WTC11 (cell line): ENCODE data around the gene AJAP1. TPM values are rescaled to one million over a fixed set of nuclear protein-coding genes. Genes with fewer than 3 reads are reported as not detected.

Source experiments
- ATAC-seq: fragments of 200-7000 bp; cut with Tn5 transposase; 2 replicates; pipeline ENCODE4 v1.10.0; 2021; ENCODE audit warnings: mild to moderate bottlenecking, moderate library complexity
- CTCF ChIA-PET: fragments of 300-600 bp; sonication (Branson Sonifier 250); formaldehyde crosslinking; loops from one replicate; lab custom pipeline; 2021; ENCODE audit warnings: antibody characterized with exemption; lab: Charles Lee
- POLR2A ChIA-PET: fragments of 350-600 bp; sonication (Branson Sonifier 250); formaldehyde crosslinking; loops from one replicate; lab custom pipeline; 2021; ENCODE audit warnings: antibody characterized with exemption; lab: Charles Lee
- DNase-seq: peaks from one replicate; pipeline ENCODE4 v3.0.0; 2021; ENCODE audit warnings: low spot score
- H3K27ac Mint-ChIP-seq: 2 replicates; pipeline ENCODE4 v1.8.0; 2021; ENCODE audit warnings: mixed read lengths
- H3K27me3 Mint-ChIP-seq: 2 replicates; pipeline ENCODE4 v1.8.0; 2021; ENCODE audit warnings: low read depth, mild to moderate bottlenecking, moderate library complexity, mixed read lengths
- H3K36me3 Mint-ChIP-seq: 2 replicates; pipeline ENCODE4 v1.8.0; 2021; ENCODE audit warnings: mixed read lengths
- H3K4me1 Mint-ChIP-seq: 2 replicates; pipeline ENCODE4 v1.8.0; 2022; ENCODE audit warnings: mixed read lengths
- H3K4me3 Mint-ChIP-seq: 2 replicates; pipeline ENCODE4 v1.8.0; 2021; ENCODE audit warnings: mild to moderate bottlenecking, moderate library complexity, mixed read lengths
- H3K9me3 Mint-ChIP-seq: 2 replicates; pipeline ENCODE4 v1.8.0; 2021; ENCODE audit warnings: mixed read lengths
- ATF1 ChIP-seq: sonication (generic); formaldehyde crosslinking; IDR thresholded peaks from 2 replicates; pipeline ENCODE4 v1.8.1; 2023; ENCODE audit warnings: mild to moderate bottlenecking, moderate library complexity, missing genetic modification reagents
- ATF2 ChIP-seq: sonication (generic); formaldehyde crosslinking; IDR thresholded peaks from 2 replicates; pipeline ENCODE4 v1.8.1; 2022; ENCODE audit warnings: low read depth, missing genetic modification reagents, borderline replicate concordance
- CBFB ChIP-seq: sonication (generic); formaldehyde crosslinking; IDR thresholded peaks from 2 replicates; pipeline ENCODE4 v1.8.1; 2022; ENCODE audit warnings: mild to moderate bottlenecking, low read depth, missing genetic modification reagents
- PRDM15 ChIP-seq: sonication (generic); formaldehyde crosslinking; IDR thresholded peaks from 2 replicates; pipeline ENCODE4 v1.8.0; 2022; ENCODE audit warnings: missing genetic modification reagents
- ZNF423 ChIP-seq: fragments of 250-450 bp; sonication (Bioruptor Pico); IDR thresholded peaks from 2 replicates; pipeline ENCODE4 v2.1.2; 2022; ENCODE audit warnings: mild to moderate bottlenecking, moderate library complexity
- ZSCAN18 ChIP-seq: fragments of 250-450 bp; sonication (Bioruptor Pico); IDR thresholded peaks from 2 replicates; pipeline ENCODE4 v2.1.2; 2022; ENCODE audit warnings: mild to moderate bottlenecking, moderate library complexity
- total RNA-seq: library from RNA; stranded (reverse); gene quantifications from 3 replicates; pipeline ENCODE4 v1.2.3, GENCODE V29; 2021
- TF ChIP-seq, protein P1 (sequence below): sonication (generic); formaldehyde crosslinking; conservative IDR thresholded peaks from 2 replicates; pipeline ENCODE4 v1.8.1; 2022; ENCODE audit warnings: mild to moderate bottlenecking, missing genetic modification reagents
- TF ChIP-seq, protein P2 (sequence below): sonication (generic); formaldehyde crosslinking; IDR thresholded peaks from 2 replicates; pipeline ENCODE4 v1.8.1; 2022; ENCODE audit warnings: low read depth, mild to moderate bottlenecking, moderate library complexity, missing genetic modification reagents, borderline replicate concordance
- TF ChIP-seq, protein P3 (sequence below): sonication (generic); formaldehyde crosslinking; IDR thresholded peaks from 2 replicates; pipeline ENCODE4 v1.8.0; 2022; ENCODE audit warnings: mild to moderate bottlenecking, missing genetic modification reagents
- TF ChIP-seq, protein P4 (sequence below): sonication (generic); formaldehyde crosslinking; IDR thresholded peaks from 2 replicates; pipeline ENCODE4 v1.8.1; 2023; ENCODE audit warnings: mild to moderate bottlenecking, missing genetic modification reagents
- TF ChIP-seq, protein P5 (sequence below): sonication (generic); formaldehyde crosslinking; IDR thresholded peaks from 2 replicates; pipeline ENCODE4 v1.8.0; 2023; ENCODE audit warnings: missing genetic modification reagents, mild to moderate bottlenecking, borderline replicate concordance

The AJAP1 gene
- total RNA-seq, 1 experiment from 2014 or later = 2.1 TPM

DNA sequence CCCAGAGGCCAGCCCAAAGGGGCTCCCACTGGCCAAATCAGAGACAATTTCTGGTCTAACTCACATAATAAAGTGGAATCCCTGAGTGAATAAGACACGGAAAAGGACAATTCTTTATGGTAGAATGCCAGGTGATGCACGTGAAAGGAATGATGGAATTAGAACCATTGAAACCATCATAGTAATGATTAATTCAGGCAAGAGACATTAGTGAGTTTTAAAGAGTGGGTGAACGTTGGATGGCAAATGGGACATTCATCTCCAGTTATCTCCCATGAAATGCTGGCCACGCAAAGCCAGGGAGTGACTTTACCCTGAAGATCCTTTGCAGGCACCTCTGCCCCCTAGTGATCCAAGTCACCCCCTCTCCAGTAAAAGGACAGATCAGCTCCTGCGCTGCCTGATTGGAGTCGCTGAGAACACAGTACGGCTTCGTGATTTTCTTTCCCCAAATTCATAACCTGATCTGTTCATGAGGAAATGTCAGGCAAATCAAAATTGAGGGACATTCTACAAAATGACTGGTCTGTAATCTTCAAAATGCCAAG lies 87.5 kb downstream of the AJAP1 start:
- DNase-seq (no peak), ATAC-seq (no peak)
- ChIA-PET CTCF (no interaction called here), POLR2A (no interaction called here)
- no peak overlapping the region for H3K27ac Mint-ChIP-seq
- H3K4me1 Mint-ChIP-seq = no peaks in the 10 kb centered on the region
- H3K4me3 Mint-ChIP-seq = no peak overlapping the region
- peaks cover 67% of the 10 kb centered on the region for H3K9me3 Mint-ChIP-seq
- no peak for TF ChIP-seq ZNF423 (CRISPR knock-in tag)
- no peak for TF ChIP-seq ATF2 (CRISPR knock-in tag)
- no peak for TF ChIP-seq ATF1 (CRISPR knock-in tag)
- TF ChIP-seq, protein P1, sequence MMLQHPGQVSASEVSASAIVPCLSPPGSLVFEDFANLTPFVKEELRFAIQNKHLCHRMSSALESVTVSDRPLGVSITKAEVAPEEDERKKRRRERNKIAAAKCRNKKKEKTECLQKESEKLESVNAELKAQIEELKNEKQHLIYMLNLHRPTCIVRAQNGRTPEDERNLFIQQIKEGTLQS (CRISPR knock-in tag) = no peak
- TF ChIP-seq, protein P2, sequence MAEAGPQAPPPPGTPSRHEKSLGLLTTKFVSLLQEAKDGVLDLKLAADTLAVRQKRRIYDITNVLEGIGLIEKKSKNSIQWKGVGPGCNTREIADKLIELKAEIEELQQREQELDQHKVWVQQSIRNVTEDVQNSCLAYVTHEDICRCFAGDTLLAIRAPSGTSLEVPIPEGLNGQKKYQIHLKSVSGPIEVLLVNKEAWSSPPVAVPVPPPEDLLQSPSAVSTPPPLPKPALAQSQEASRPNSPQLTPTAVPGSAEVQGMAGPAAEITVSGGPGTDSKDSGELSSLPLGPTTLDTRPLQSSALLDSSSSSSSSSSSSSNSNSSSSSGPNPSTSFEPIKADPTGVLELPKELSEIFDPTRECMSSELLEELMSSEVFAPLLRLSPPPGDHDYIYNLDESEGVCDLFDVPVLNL (CRISPR knock-in tag) = no peak
- TF ChIP-seq PRDM15 = no peak
- TF ChIP-seq, protein P3, sequence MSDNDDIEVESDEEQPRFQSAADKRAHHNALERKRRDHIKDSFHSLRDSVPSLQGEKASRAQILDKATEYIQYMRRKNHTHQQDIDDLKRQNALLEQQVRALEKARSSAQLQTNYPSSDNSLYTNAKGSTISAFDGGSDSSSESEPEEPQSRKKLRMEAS (CRISPR knock-in tag) = no peak
- TF ChIP-seq, protein P4, sequence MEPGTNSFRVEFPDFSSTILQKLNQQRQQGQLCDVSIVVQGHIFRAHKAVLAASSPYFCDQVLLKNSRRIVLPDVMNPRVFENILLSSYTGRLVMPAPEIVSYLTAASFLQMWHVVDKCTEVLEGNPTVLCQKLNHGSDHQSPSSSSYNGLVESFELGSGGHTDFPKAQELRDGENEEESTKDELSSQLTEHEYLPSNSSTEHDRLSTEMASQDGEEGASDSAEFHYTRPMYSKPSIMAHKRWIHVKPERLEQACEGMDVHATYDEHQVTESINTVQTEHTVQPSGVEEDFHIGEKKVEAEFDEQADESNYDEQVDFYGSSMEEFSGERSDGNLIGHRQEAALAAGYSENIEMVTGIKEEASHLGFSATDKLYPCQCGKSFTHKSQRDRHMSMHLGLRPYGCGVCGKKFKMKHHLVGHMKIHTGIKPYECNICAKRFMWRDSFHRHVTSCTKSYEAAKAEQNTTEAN (CRISPR knock-in tag) = no peak
- no peak for TF ChIP-seq CBFB (CRISPR knock-in tag)
- TF ChIP-seq ZSCAN18 (CRISPR knock-in tag) = no peak
- TF ChIP-seq, protein P5, sequence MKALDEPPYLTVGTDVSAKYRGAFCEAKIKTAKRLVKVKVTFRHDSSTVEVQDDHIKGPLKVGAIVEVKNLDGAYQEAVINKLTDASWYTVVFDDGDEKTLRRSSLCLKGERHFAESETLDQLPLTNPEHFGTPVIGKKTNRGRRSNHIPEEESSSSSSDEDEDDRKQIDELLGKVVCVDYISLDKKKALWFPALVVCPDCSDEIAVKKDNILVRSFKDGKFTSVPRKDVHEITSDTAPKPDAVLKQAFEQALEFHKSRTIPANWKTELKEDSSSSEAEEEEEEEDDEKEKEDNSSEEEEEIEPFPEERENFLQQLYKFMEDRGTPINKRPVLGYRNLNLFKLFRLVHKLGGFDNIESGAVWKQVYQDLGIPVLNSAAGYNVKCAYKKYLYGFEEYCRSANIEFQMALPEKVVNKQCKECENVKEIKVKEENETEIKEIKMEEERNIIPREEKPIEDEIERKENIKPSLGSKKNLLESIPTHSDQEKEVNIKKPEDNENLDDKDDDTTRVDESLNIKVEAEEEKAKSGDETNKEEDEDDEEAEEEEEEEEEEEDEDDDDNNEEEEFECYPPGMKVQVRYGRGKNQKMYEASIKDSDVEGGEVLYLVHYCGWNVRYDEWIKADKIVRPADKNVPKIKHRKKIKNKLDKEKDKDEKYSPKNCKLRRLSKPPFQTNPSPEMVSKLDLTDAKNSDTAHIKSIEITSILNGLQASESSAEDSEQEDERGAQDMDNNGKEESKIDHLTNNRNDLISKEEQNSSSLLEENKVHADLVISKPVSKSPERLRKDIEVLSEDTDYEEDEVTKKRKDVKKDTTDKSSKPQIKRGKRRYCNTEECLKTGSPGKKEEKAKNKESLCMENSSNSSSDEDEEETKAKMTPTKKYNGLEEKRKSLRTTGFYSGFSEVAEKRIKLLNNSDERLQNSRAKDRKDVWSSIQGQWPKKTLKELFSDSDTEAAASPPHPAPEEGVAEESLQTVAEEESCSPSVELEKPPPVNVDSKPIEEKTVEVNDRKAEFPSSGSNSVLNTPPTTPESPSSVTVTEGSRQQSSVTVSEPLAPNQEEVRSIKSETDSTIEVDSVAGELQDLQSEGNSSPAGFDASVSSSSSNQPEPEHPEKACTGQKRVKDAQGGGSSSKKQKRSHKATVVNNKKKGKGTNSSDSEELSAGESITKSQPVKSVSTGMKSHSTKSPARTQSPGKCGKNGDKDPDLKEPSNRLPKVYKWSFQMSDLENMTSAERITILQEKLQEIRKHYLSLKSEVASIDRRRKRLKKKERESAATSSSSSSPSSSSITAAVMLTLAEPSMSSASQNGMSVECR (CRISPR knock-in tag) = no peak
- H3K36me3 Mint-ChIP-seq = peaks cover 64% of the 10 kb centered on the region
- peaks cover 14% of the 10 kb centered on the region for H3K27me3 Mint-ChIP-seq
